Ovary (tissue), 9 donors: ENCODE measurements around the gene CSTF1. TPM values are rescaled to one million over a fixed set of nuclear protein-coding genes. Genes with fewer than 3 reads are reported as not detected.
"Not testable (repeated sequence)": the region's sequence is repeated elsewhere in the genome, so short reads cannot be mapped to it uniquely, and the experiment has no call there.

Source experiments
- DNase-seq, 5 donors: peaks; one replicate each; pipeline ENCODE4 v3.0.0-alpha.2; 2019 to 2020
- H3K27ac ChIP-seq, 2 donors: fragments of 200-600 bp; one replicate each; pipeline versions ENCODE4 v1.5.1 to v1.8.0; 2019 to 2022
- H3K27me3 ChIP-seq: fragments of 200-600 bp; one replicate; pipeline ENCODE4 v1.8.0; 2022
- H3K36me3 ChIP-seq: fragments of 200-600 bp; sonication (generic); one replicate; pipeline ENCODE4 v1.5.1; 2019
- H3K4me1 ChIP-seq: one replicate; pipeline ENCODE4 v1.8.1; 2013; ENCODE audit warnings: mild to moderate bottlenecking, moderate library complexity; ENCODE audit not compliant: insufficient read depth
- H3K4me3 ChIP-seq: fragments of 200-600 bp; sonication (generic); one replicate; pipeline ENCODE4 v1.5.1; 2017
- H3K9me3 ChIP-seq, 2 donors: fragments of 200-600 bp in 1 of 2; sonication (generic) in 1 of 2; one replicate each; pipeline versions ENCODE4 v1.5.1 to v1.8.1; 2013 to 2019; ENCODE audit warnings: mild to moderate bottlenecking in 1 of 2, moderate library complexity in 1 of 2
- CTCF ChIP-seq, 3 donors: fragments of 450-650 bp in 2 of 3; fragments of 200-600 bp in 1 of 3; IDR thresholded peaks; one replicate each; pipeline versions ENCODE4 v1.5.1 to v1.8.0; 2016 to 2022; ENCODE audit warnings: antibody characterized with exemption in 3 of 3, mild to moderate bottlenecking in 1 of 3
- EP300 ChIP-seq: sonication (generic); formaldehyde crosslinking; IDR thresholded peaks from one replicate; pipeline ENCODE4 v1.6.1; 2017; ENCODE audit warnings: antibody characterized with exemption
- POLR2A ChIP-seq: fragments of 450-650 bp; IDR thresholded peaks from one replicate; pipeline ENCODE4 v1.6.1; 2017; ENCODE audit warnings: antibody characterized with exemption, mild to moderate bottlenecking, moderate library complexity
- WGBS, 3 donors: extraction: QIAGEN DNeasy Blood & Tissue Kit in 1 of 3; methylation state at CpG; one replicate each; pipeline versions ENCODE4 v1.1.5 to v1.1.7; 2013 to 2017; 5-methylcytosine and 5-hydroxymethylcytosine counted together
- intact Hi-C, 4 donors: fragments of 100-400 bp; cut with DNase I; formaldehyde crosslinking; loops; one replicate each; pipeline versions ENCODE4 v1.11.0 to v1.15.1; 2022 to 2023
- polyA plus RNA-seq, 2 donors: library from polyadenylated mRNA; stranded (reverse); fragments of 200-250 nt in 1 of 2; fragments of 350-450 nt in 1 of 2; fragmentation: Illumina TruSeq in 1 of 2; extraction: RNeasy Lipid Tissue Mini Kit (QIAGEN cat#74804) in 1 of 2; gene quantifications; one replicate each; pipeline ENCODE4 v1.2.3, GENCODE V29; 2013 to 2014
- total RNA-seq, 7 donors: library from RNA; depleted of rRNA in 2 of 7; stranded (reverse); fragments of >200 nt in 2 of 7; fragmentation: NEBNext Ultra II Directional in 3 of 7; extraction: Animal tissue kit (Norgen Biotek cat#: 25700) in 3 of 7; gene quantifications; one replicate each; pipeline versions ENCODE4 v1.1.0 to v1.2.4, GENCODE V29; 2016 to 2023
- donor health status: DM: no; HTN: no; CAD: no; lungs with moderate emphysema.
- donor health status: DM: no; HTN: no; CAD: no.
- donor health status: Bipolar disorder and iron deficiency.
- donor health status: DM: yes; HTN: yes; CAD: no.
- donor health status: DM: no; HTN: no; CAD: no.
- donor health status: DM: yes; HTN: yes; CAD: no.

The CSTF1 gene
- total and polyA plus RNA-seq, 9 donors = 15.5 to 41.5 (median 31.8) TPM

- 0 to 1% (median 1%) methylated on average over 18 of the region's 18 CpGs for WGBS, 3 donors
- intact Hi-C loops = loop anchor here in 1 of 4 donors (10.0 kb wide), 1 partner anchor 72 kb away; the partner anchor contains the start of gene RTF2
- peak overlapping the region; percentile 31 to 72 for H3K27ac ChIP-seq
- no peaks in the 10 kb centered on the region for H3K27me3 ChIP-seq
- TF ChIP-seq POLR2A (no peak), CTCF (IDR thresholded peaks at IDR 0.05) (no peak), EP300 (no peak)
- H3K4me1 ChIP-seq = peaks cover 8% of the 10 kb centered on the region
- peak overlapping the region; percentile 90 for H3K4me3 ChIP-seq
- no peak for DNase-seq
- H3K9me3 ChIP-seq = no peaks in the 10 kb centered on the region
- H3K36me3 ChIP-seq = no peaks in the 10 kb centered on the region
Measured at GRCh38 chr20:56392881-56393482, 537 bp downstream of the CSTF1 start.

- Histone ChIP-seq H3K27me3 (no peaks in the 10 kb centered on the region), H3K27ac (no peak overlapping the region), H3K4me1 (peaks cover 8% of the 10 kb centered on the region), H3K9me3 (no peaks in the 10 kb centered on the region), H3K36me3 (no peaks in the 10 kb centered on the region), H3K4me3 (peak overlapping the region; percentile 90)
- WGBS, 3 donors = 39 to 58% (median 39%) methylated on average over 8 of the region's 8 CpGs
- TF ChIP-seq POLR2A = no peak
- TF ChIP-seq EP300 = no peak
- no peak for TF ChIP-seq CTCF (IDR thresholded peaks at IDR 0.05)
- no peak for DNase-seq
- intact Hi-C loops = loop anchor here in 1 of 4 donors (10.0 kb wide), 1 partner anchor 71 kb away; the partner anchor contains the start of gene RTF2
Measured at GRCh38 chr20:56393653-56394052, 1.2 kb downstream of the CSTF1 start.

GRCh38 chr20:56395166-56395565 is 2.7 kb downstream of the CSTF1 start:
- DNase-seq = no peak
- intact Hi-C loops = loop anchor here in 1 of 4 donors (10.0 kb wide), 1 partner anchor 70 kb away; the partner anchor contains the start of gene RTF2
- no peak for TF ChIP-seq EP300
- no peaks in the 10 kb centered on the region for H3K27me3 ChIP-seq
- H3K27ac ChIP-seq = no peak overlapping the region
- no peaks in the 10 kb centered on the region for H3K36me3 ChIP-seq
- H3K4me1 ChIP-seq = peaks cover 8% of the 10 kb centered on the region
- H3K9me3 ChIP-seq = no peaks in the 10 kb centered on the region
- WGBS, 3 donors = 73 to 79% (median 74%) methylated on average over 4 of the region's 4 CpGs
- no peak overlapping the region for H3K4me3 ChIP-seq

GRCh38 chr20:56400001-56400640 is 7.7 kb downstream of the CSTF1 start:
- TF ChIP-seq EP300 (no peak), CTCF (IDR thresholded peaks at IDR 0.05) (peak; percentile 45 to 60 (median 58)), POLR2A (no peak)
- Histone ChIP-seq H3K36me3 (no peaks in the 10 kb centered on the region), H3K27ac (no peak overlapping the region), H3K4me1 (no peaks in the 10 kb centered on the region), H3K4me3 (no peak overlapping the region), H3K9me3 (no peaks in the 10 kb centered on the region), H3K27me3 (no peaks in the 10 kb centered on the region)
- intact Hi-C loops = no loop called here
- peak in 2 of 5 donors; percentile 46 to 70 for DNase-seq

GRCh38 chr20:56403465-56403864 is 11.0 kb downstream of the CSTF1 start:
- no peak overlapping the region for H3K4me3 ChIP-seq
- H3K36me3 ChIP-seq = no peaks in the 10 kb centered on the region
- DNase-seq = no peak
- H3K27ac ChIP-seq = no peak overlapping the region
- no peaks in the 10 kb centered on the region for H3K4me1 ChIP-seq
- H3K27me3 ChIP-seq = no peaks in the 10 kb centered on the region
- no peak for TF ChIP-seq CTCF (IDR thresholded peaks at IDR 0.05)
- no peak for TF ChIP-seq EP300
- no peak for TF ChIP-seq POLR2A
- 83 to 90% (median 88%) methylated on average over 26 of the region's 26 CpGs for WGBS, 3 donors
- intact Hi-C loops = no loop called here
- H3K9me3 ChIP-seq = no peaks in the 10 kb centered on the region

GRCh38 chr20:56405356-56405755 is 12.9 kb downstream of the CSTF1 start:
- H3K36me3 ChIP-seq, H3K4me3 ChIP-seq, intact Hi-C loops, H3K4me1 ChIP-seq, DNase-seq, H3K27ac ChIP-seq, H3K9me3 ChIP-seq, H3K27me3 ChIP-seq: not testable (repeated sequence)
- WGBS, 3 donors = 92 to 97% (median 95%) methylated on average over 12 of the region's 12 CpGs
